Tibial artery (tissue), 4 donors: ENCODE data around the gene MICALL2.

ENCODE experiments used
- DNase-seq, 2 donors: peaks; one replicate each; pipeline ENCODE4 v3.0.0-alpha.2; 2019
- H3K27ac ChIP-seq, 2 donors: fragments of 200-600 bp; sonication (generic) in 1 of 2; 1 replicate in 1 of 2; 2 replicates in 1 of 2; pipeline ENCODE4 v1.5.1; 2018 to 2019; ENCODE audit warnings: mild to moderate bottlenecking in 1 of 2
- H3K27me3 ChIP-seq, 2 donors: fragments of 200-600 bp; sonication (generic) in 1 of 2; one replicate each; pipeline versions ENCODE4 v1.5.1 to v1.6.0; 2016 to 2019
- H3K36me3 ChIP-seq, 3 donors: fragments of 200-600 bp; sonication (generic) in 2 of 3; one replicate each; pipeline ENCODE4 v1.5.1; 2016 to 2019; ENCODE audit warnings: mild to moderate bottlenecking in 2 of 3
- H3K4me1 ChIP-seq, 4 donors: fragments of 200-600 bp; sonication (generic) in 2 of 4; 1 replicate in 3 of 4; 2 replicates in 1 of 4; pipeline ENCODE4 v1.5.1; 2016 to 2019
- H3K4me3 ChIP-seq, 2 donors: fragments of 200-600 bp; sonication (generic) in 1 of 2; 1 replicate in 1 of 2; 2 replicates in 1 of 2; pipeline ENCODE4 v1.5.1; 2018 to 2019; ENCODE audit warnings: mild to moderate bottlenecking in 2 of 2
- H3K9me3 ChIP-seq, 3 donors: fragments of 200-600 bp; sonication (generic) in 1 of 3; one replicate each; pipeline ENCODE4 v1.5.1; 2016 to 2019
- intact Hi-C: fragments of 100-400 bp; cut with DNase I; formaldehyde crosslinking; loops from one replicate; pipeline ENCODE4 v1.15.0; 2023; ENCODE audit warnings: low total_unique reads
- TF ChIP-seq, protein P1 (sequence below), 2 experiments: fragments of 200-600 bp in 1 of 2; fragments of 450-650 bp in 1 of 2; IDR thresholded peaks; one replicate each; pipeline ENCODE4 v1.5.1; 2017 to 2019; ENCODE audit warnings: antibody characterized with exemption in 2 of 2, mild to moderate bottlenecking in 1 of 2, moderate library complexity in 1 of 2

Gene MICALL2

DNA sequence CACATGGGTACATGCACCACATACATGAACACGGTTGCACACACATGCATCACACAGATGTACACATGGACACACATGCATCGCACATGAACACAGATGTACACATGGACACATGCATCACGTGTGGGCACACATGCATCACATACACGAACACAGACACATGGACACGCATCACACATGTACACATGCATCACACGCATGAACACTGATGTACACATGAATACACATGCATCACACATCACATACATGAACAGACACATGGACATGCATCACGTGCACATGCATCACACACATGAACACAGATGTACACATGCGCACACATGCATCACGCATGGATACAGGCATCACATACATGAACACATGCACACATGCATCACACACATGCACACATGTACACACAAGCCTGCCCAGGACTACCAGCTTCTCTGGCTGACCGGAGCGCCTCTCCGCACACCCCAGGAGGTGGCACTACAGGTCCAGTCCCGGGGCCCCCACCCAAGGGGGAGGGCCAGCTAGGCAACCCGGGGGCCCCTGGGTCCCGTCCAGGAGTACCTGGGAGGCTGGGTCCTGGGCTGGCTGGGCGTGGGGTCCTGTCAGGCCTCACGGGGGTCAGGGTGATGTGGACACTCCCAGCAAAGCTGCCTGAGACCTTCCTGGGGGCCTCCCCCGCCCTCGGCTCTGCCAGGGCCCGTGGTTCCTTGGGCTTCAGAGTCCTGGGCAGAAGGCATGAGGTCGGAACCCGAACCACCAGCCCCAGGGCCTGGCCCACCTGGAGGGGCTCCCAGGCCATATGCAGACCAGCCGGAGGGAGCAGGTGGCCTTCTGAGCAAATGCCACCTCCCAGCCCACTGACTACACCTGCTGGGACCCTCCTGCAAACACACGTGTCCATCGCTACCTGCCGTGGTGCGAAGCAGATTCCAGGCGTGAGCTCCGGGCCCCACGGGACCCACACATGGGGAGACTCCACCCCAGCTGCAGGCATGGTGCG is 19.6 kb downstream of the MICALL2 start:
- H3K27me3 ChIP-seq = no peaks in the 10 kb centered on the region
- no peak overlapping the region for H3K27ac ChIP-seq
- intact Hi-C loops = loop anchor here (10.0 kb wide), 2 partner anchors 215 to 245 kb away; no protein-coding TSS in a partner anchor
- H3K36me3 ChIP-seq = peaks cover 7 to 79% (median 22%) of the 10 kb centered on the region in 3 donors
- no peaks in the 10 kb centered on the region for H3K9me3 ChIP-seq
- no peak overlapping the region for H3K4me3 ChIP-seq
- TF ChIP-seq, protein P1, sequence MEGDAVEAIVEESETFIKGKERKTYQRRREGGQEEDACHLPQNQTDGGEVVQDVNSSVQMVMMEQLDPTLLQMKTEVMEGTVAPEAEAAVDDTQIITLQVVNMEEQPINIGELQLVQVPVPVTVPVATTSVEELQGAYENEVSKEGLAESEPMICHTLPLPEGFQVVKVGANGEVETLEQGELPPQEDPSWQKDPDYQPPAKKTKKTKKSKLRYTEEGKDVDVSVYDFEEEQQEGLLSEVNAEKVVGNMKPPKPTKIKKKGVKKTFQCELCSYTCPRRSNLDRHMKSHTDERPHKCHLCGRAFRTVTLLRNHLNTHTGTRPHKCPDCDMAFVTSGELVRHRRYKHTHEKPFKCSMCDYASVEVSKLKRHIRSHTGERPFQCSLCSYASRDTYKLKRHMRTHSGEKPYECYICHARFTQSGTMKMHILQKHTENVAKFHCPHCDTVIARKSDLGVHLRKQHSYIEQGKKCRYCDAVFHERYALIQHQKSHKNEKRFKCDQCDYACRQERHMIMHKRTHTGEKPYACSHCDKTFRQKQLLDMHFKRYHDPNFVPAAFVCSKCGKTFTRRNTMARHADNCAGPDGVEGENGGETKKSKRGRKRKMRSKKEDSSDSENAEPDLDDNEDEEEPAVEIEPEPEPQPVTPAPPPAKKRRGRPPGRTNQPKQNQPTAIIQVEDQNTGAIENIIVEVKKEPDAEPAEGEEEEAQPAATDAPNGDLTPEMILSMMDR (IDR thresholded peaks at IDR 0.05) = peak in 1 of 2 experiments; percentile 13
- H3K4me1 ChIP-seq = no peaks in the 10 kb centered on the region
- DNase-seq = no peak

DNA sequence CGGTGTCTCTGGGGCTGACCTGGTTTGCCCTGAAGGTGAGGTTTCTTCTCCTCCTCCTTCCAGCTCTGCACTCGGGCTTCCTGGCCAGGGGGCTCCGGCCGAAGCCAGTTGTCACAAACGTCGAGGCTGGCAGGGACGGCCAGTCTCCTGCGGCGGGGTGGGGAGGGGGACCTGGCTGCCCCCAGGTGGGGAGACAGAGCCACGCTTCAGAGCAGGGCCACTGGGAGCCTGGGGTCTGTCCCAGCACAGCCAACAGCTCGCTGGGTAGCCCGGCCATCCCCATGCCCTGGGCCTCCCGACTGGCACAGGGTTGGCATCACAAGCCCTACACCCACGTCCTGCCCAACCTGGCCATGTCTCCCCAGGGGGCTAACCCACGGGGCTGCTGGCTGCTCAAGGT is 20.4 kb downstream of the MICALL2 start:
- H3K27ac ChIP-seq = no peak overlapping the region
- intact Hi-C loops = loop anchor here (10.0 kb wide), 2 partner anchors 214 to 244 kb away; no protein-coding TSS in a partner anchor
- H3K36me3 ChIP-seq = peaks cover 7 to 74% (median 22%) of the 10 kb centered on the region in 3 donors

DNA sequence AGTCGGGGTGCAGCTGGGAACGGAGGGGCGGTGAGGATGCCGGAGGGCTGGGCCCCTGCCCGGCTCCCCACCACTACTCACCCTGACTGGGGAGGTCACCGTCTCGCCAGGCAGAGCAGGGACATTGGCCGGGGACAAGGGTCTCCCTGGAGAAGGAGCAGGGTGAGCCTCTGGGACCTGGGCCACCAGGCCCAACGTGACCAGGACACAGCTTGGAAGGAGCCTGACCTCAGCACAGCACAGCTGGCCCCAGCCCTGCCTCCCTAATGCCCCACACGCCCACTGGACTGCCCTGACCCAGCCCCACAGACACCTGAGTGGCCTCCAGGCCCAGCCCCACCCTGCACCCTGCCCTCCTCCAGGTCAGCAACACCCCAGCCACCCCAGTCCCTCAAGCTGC is 21.1 kb downstream of the MICALL2 start:
- Histone ChIP-seq H3K27ac (no peak overlapping the region), H3K4me1 (no peaks in the 10 kb centered on the region), H3K36me3 (peaks cover 7 to 74% (median 22%) of the 10 kb centered on the region in 3 donors), H3K9me3 (no peaks in the 10 kb centered on the region), H3K4me3 (no peak overlapping the region), H3K27me3 (no peaks in the 10 kb centered on the region)
- TF ChIP-seq, protein P1 (IDR thresholded peaks at IDR 0.05) = no peak
- intact Hi-C loops = loop anchor here (10.0 kb wide), 2 partner anchors 213 to 243 kb away; no protein-coding TSS in a partner anchor
- no peak for DNase-seq

More for the DNA sequence above, 20.4 kb downstream of the MICALL2 start:
- no peaks in the 10 kb centered on the region for H3K9me3 ChIP-seq
- H3K27me3 ChIP-seq = no peaks in the 10 kb centered on the region
- no peak for DNase-seq
- TF ChIP-seq, protein P1 (IDR thresholded peaks at IDR 0.05) = no peak
- no peak overlapping the region for H3K4me3 ChIP-seq
- H3K4me1 ChIP-seq = no peaks in the 10 kb centered on the region

DNA sequence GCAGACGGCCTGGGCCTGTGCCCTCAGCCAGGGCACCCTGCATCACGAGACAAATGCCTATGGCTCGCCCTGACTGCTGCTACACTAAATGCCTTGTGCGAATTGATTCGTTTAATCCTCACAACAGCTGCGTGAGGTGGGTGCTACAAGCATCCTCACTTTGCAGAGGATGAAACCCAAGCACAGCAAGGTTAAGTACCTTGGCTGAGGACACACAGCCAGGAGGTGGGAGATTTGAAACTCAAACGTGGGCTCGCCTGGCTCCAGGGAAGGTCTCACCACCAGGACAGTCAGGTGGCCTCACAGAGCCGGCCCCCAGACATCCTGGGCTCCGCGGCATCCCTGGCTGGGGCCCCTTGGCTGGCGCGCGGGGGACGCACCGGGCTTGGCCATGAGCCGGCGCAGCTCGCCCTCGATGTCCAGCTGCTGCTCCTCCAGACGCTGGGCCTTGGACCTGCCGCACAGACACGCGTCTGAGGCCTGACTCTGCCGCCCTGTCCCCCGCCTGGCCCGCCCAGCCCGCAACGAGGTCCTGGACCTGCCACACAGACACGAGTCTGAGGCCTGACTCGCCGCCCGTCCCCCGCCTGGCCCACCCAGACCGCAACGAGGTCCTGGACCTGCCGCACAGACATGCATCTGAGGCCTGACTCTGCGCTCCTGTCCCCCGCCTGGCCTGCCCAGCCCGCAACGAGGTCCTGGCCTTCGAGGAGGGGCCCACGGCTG is 22.0 kb downstream of the MICALL2 start:
- DNase-seq = no peak
- H3K4me3 ChIP-seq = no peak overlapping the region
- H3K27ac ChIP-seq = no peak overlapping the region
- H3K4me1 ChIP-seq = peaks cover 0 to 7% (median 2%) of the 10 kb centered on the region in 4 donors
- H3K27me3 ChIP-seq = peaks cover 0 to 4% of the 10 kb centered on the region in 2 donors
- TF ChIP-seq, protein P1 (IDR thresholded peaks at IDR 0.05) = no peak
- peaks cover 7 to 72% (median 22%) of the 10 kb centered on the region in 3 donors for H3K36me3 ChIP-seq
- H3K9me3 ChIP-seq = no peaks in the 10 kb centered on the region
- intact Hi-C loops = loop anchor here (10.0 kb wide), 2 partner anchors 213 to 243 kb away; no protein-coding TSS in a partner anchor

DNA sequence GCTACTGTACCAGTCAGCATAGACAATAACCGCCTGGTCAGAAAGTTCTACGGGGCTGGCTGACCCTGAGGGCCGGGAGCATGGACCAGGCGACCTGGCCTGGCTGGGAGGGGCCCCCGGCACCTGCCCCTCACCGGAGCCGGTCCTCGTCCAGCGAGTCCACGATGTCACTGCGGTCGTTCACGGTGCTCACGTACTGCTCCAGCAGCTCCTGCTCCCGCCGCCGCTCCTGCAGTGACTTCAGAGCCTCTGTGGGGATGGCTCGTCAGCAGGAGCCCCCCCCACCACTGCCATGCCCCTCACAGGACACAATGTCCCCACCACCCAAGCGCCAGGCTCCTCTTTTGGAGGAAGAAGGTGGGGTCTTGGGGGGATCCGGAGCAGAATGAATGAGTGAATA is 22.7 kb downstream of the MICALL2 start:
- H3K4me1 ChIP-seq = peaks cover 0 to 10% (median 4%) of the 10 kb centered on the region in 4 donors
- H3K9me3 ChIP-seq = no peaks in the 10 kb centered on the region
- peak in 1 of 2 donors; percentile 62 for DNase-seq
- H3K27ac ChIP-seq = no peak overlapping the region
- TF ChIP-seq, protein P1 (IDR thresholded peaks at IDR 0.05) = no peak
- H3K4me3 ChIP-seq = no peak overlapping the region
- peaks cover 7 to 65% (median 17%) of the 10 kb centered on the region in 3 donors for H3K36me3 ChIP-seq
- H3K27me3 ChIP-seq = peaks cover 0 to 11% of the 10 kb centered on the region in 2 donors
- intact Hi-C loops = loop anchor here (10.0 kb wide), 2 partner anchors 212 to 242 kb away; no protein-coding TSS in a partner anchor
